WTC11 (cell line): Measurements from ENCODE around the gene BIVM. TPM values are rescaled to one million over a fixed set of nuclear protein-coding genes. Genes with fewer than 3 reads are reported as not detected.

ENCODE experiments used
- ATAC-seq: fragments of 200-7000 bp; cut with Tn5 transposase; 2 replicates; pipeline ENCODE4 v1.10.0; 2021; ENCODE audit warnings: mild to moderate bottlenecking, moderate library complexity
- Bru-seq: library from RNA; stranded (reverse); fragments of 400-500 nt; gene quantifications from one replicate; lab custom pipeline; 2021; lab: Mats Ljungman, UMichigan
- CTCF ChIA-PET: fragments of 300-600 bp; sonication (Branson Sonifier 250); formaldehyde crosslinking; loops from one replicate; lab custom pipeline; 2021; ENCODE audit warnings: antibody characterized with exemption; lab: Charles Lee
- POLR2A ChIA-PET: fragments of 350-600 bp; sonication (Branson Sonifier 250); formaldehyde crosslinking; loops from one replicate; lab custom pipeline; 2021; ENCODE audit warnings: antibody characterized with exemption; lab: Charles Lee
- DNase-seq: peaks from one replicate; pipeline ENCODE4 v3.0.0; 2021; ENCODE audit warnings: low spot score
- H3K27ac Mint-ChIP-seq: 2 replicates; pipeline ENCODE4 v1.8.0; 2021; ENCODE audit warnings: mixed read lengths
- H3K27me3 Mint-ChIP-seq: 2 replicates; pipeline ENCODE4 v1.8.0; 2021; ENCODE audit warnings: low read depth, mild to moderate bottlenecking, moderate library complexity, mixed read lengths
- H3K36me3 Mint-ChIP-seq: 2 replicates; pipeline ENCODE4 v1.8.0; 2021; ENCODE audit warnings: mixed read lengths
- H3K4me1 Mint-ChIP-seq: 2 replicates; pipeline ENCODE4 v1.8.0; 2022; ENCODE audit warnings: mixed read lengths
- H3K4me3 Mint-ChIP-seq: 2 replicates; pipeline ENCODE4 v1.8.0; 2021; ENCODE audit warnings: mild to moderate bottlenecking, moderate library complexity, mixed read lengths
- H3K9me3 Mint-ChIP-seq: 2 replicates; pipeline ENCODE4 v1.8.0; 2021; ENCODE audit warnings: mixed read lengths
- CREM ChIP-seq: sonication (generic); formaldehyde crosslinking; IDR thresholded peaks from 2 replicates; pipeline ENCODE4 v1.8.1; 2022; ENCODE audit warnings: mild to moderate bottlenecking, missing genetic modification reagents, moderate library complexity
- ETV6 ChIP-seq: sonication (generic); formaldehyde crosslinking; IDR thresholded peaks from 2 replicates; pipeline ENCODE4 v1.8.1; 2022; ENCODE audit warnings: mild to moderate bottlenecking, missing genetic modification reagents
- FOXK1 ChIP-seq: sonication (generic); formaldehyde crosslinking; IDR thresholded peaks from 2 replicates; pipeline ENCODE4 v1.8.0; 2022; ENCODE audit warnings: mild to moderate bottlenecking, moderate library complexity, missing genetic modification reagents
- IRF2 ChIP-seq: sonication (generic); formaldehyde crosslinking; IDR thresholded peaks from 2 replicates; pipeline ENCODE4 v1.8.0; 2022; ENCODE audit warnings: low read depth, missing genetic modification reagents, borderline replicate concordance
- MYBL2 ChIP-seq: sonication (generic); formaldehyde crosslinking; IDR thresholded peaks from 2 replicates; pipeline ENCODE4 v1.8.1; 2023; ENCODE audit warnings: mild to moderate bottlenecking, moderate library complexity, missing genetic modification reagents
- NFYB ChIP-seq: sonication (generic); formaldehyde crosslinking; conservative IDR thresholded peaks from 2 replicates; pipeline ENCODE4 v1.8.0; 2022; ENCODE audit warnings: low read depth, missing genetic modification reagents
- ZNF138 ChIP-seq: sonication (generic); formaldehyde crosslinking; conservative IDR thresholded peaks from 2 replicates; pipeline ENCODE4 v1.8.1; 2022; ENCODE audit warnings: mild to moderate bottlenecking, moderate library complexity, missing genetic modification reagents
- ZNF396 ChIP-seq: fragments of 250-450 bp; sonication (Bioruptor Pico); IDR thresholded peaks from 2 replicates; pipeline ENCODE4 v1.8.0; 2021; ENCODE audit warnings: mild to moderate bottlenecking, moderate library complexity, borderline replicate concordance
- ZNF416 ChIP-seq: fragments of 250-450 bp; sonication (Bioruptor Pico); IDR thresholded peaks from 2 replicates; pipeline ENCODE4 v1.9.0; 2021; ENCODE audit warnings: mild to moderate bottlenecking, inconsistent platforms
- long read RNA-seq, 3 experiments: library from RNA in 1 of 3; library from capped mRNA in 1 of 3; library from polyadenylated mRNA in 1 of 3; unstranded in 2 of 3; stranded (forward) in 1 of 3; transcript quantifications; one replicate each; pipeline ENCODE4 v2.0.0, GENCODE V29; 2021
- total RNA-seq: library from RNA; stranded (reverse); gene quantifications from 3 replicates; pipeline ENCODE4 v1.2.3, GENCODE V29; 2021
- TF ChIP-seq, protein P1 (sequence below): sonication (generic); formaldehyde crosslinking; IDR thresholded peaks from 2 replicates; pipeline ENCODE4 v1.8.0; 2023; ENCODE audit warnings: missing genetic modification reagents
- TF ChIP-seq, protein P2 (sequence below): sonication (generic); formaldehyde crosslinking; IDR thresholded peaks from 2 replicates; pipeline ENCODE4 v1.8.1; 2022; ENCODE audit warnings: mild to moderate bottlenecking, moderate library complexity, missing genetic modification reagents
- TF ChIP-seq, protein P3 (sequence below): sonication (generic); formaldehyde crosslinking; IDR thresholded peaks from 2 replicates; pipeline ENCODE4 v1.8.0; 2022; ENCODE audit warnings: mild to moderate bottlenecking, missing genetic modification reagents
- TF ChIP-seq, protein P4 (sequence below): sonication (generic); formaldehyde crosslinking; IDR thresholded peaks from 2 replicates; pipeline ENCODE4 v1.8.1; 2023; ENCODE audit warnings: mild to moderate bottlenecking, moderate library complexity, missing genetic modification reagents
- TF ChIP-seq, protein P5 (sequence below): sonication (generic); formaldehyde crosslinking; IDR thresholded peaks from 2 replicates; pipeline ENCODE4 v1.8.1; 2022; ENCODE audit warnings: mild to moderate bottlenecking, missing genetic modification reagents, moderate library complexity, borderline replicate concordance
- TF ChIP-seq, protein P6 (sequence below): sonication (generic); formaldehyde crosslinking; IDR thresholded peaks from 2 replicates; pipeline ENCODE4 v1.8.0; 2022; ENCODE audit warnings: mild to moderate bottlenecking, missing genetic modification reagents
- TF ChIP-seq, protein P7 (sequence below): sonication (generic); formaldehyde crosslinking; IDR thresholded peaks from 2 replicates; pipeline ENCODE4 v1.8.0; 2023; ENCODE audit warnings: missing genetic modification reagents, mild to moderate bottlenecking, borderline replicate concordance
- TF ChIP-seq, protein P8 (sequence below): fragments of 250-450 bp; sonication (Bioruptor Pico); IDR thresholded peaks from 2 replicates; pipeline ENCODE4 v1.9.0; 2021; ENCODE audit warnings: mild to moderate bottlenecking, borderline replicate concordance

Gene BIVM, protein sequence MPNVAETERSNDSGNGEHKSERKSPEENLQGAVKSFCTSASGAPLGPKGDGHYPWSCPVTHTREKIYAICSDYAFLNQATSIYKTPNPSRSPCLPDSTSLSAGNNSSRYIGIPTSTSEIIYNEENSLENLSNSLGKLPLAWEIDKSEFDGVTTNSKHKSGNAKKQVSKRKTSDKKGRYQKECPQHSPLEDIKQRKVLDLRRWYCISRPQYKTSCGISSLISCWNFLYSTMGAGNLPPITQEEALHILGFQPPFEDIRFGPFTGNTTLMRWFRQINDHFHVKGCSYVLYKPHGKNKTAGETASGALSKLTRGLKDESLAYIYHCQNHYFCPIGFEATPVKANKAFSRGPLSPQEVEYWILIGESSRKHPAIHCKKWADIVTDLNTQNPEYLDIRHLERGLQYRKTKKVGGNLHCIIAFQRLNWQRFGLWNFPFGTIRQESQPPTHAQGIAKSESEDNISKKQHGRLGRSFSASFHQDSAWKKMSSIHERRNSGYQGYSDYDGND
- total RNA-seq = 8.9 to 10.4 TPM (median 10.2 TPM) in 3 replicates
- percentile 73 among the genes with signal in this experiment for Bru-seq, nascent RNA
- long read RNA-seq, experiment 1, transcript BIVM-201 (11 exons, 3,859 nt) = major isoform, 12 of 26 reads
- long read RNA-seq, experiment 1, partial matches to known transcripts = 0 of 26 reads
- long read RNA-seq, experiment 1, other reads (novel, unspliced or antisense) = 14 of 26 reads
- long read RNA-seq, experiment 2, partial matches to known transcripts = 4 of 11 reads
- long read RNA-seq, experiment 2, other reads (novel, unspliced or antisense) = 5 of 11 reads
- long read RNA-seq, experiment 3, partial matches to known transcripts = 0 of 1 reads
- long read RNA-seq, experiment 3, other reads (novel, unspliced or antisense) = 1 of 1 reads

DNA sequence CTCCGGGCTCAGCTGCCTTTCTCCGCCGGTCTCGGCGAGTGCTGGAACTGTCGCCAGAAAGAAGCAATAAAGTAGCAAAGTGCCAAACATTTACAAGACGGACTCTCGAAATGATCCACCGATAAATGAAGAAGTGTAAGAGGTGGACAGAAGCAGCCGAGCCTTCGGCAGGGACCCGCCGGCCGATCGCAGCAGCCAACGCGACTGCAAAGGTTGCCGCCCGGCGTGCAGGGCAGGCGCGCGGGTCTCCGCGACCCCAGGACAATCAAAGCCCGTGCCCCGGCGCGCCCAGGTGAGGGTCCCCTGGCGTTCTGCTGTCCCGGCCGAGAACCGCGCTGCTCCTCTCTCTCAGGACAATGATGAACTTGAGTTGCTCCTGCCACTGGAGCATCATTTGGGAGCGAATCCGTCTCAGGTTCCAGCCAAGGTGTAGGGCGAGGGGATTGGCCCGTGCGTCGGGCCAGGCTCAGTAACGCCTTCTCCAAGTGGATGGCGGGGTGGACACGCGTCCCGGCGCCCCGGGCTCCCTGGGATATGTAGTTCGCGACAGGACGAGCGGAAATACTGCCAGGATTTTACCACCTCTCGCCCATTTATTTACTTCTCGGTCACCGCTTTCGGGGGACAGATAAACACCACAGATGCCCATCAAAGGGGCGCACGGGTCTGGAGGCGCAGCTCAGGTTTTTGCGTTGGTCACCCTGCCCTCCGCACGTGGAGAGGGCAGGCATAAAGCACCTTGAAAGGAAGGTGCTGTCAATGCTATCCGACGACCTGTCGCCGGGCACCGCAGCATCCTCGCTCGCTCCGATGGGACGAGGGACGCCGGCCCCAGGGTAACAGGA lies at the start of gene BIVM, which contains the start of gene POGLUT2:
Gene BIVM, plus strand, starts transcription at position 539 of the 845 bp plus-strand sequence. CDS start 8,149 bp downstream, outside the sequence.
Gene POGLUT2, minus strand, starts transcription at position 396 of the 845 bp plus-strand sequence. Its CDS starts 306 bp downstream, at position 90.
- Mint-ChIP-seq H3K4me1 (peaks cover 18% of the 10 kb centered on the region), H3K36me3 (peaks cover 2% of the 10 kb centered on the region; the same call in 1 of the 2 replicates), H3K9me3 (no peaks in the 10 kb centered on the region), H3K27ac (no peak within 1 kb of the TSS), H3K4me3 (peak within 1 kb of the TSS; percentile 97), H3K27me3 (peaks cover 18% of the 10 kb centered on the region)
- ChIA-PET CTCF (interaction anchor here (1.0 to 1.8 kb wide), 3 partner anchors 11 to 207 kb away, joined by 3 to 16 read pairs (median 9); partner anchors contain the start of gene TEX30), POLR2A (interaction anchor here (0.9 kb wide), 1 partner anchor 207 kb away, joined by 4 read pairs; no protein-coding TSS in a partner anchor)
- ATAC-seq (peak; percentile 90), DNase-seq (peak; percentile 94)
- TF ChIP-seq ZNF138 (CRISPR knock-in tag) = no peak
- TF ChIP-seq ZNF396 = no peak
- TF ChIP-seq, protein P1, sequence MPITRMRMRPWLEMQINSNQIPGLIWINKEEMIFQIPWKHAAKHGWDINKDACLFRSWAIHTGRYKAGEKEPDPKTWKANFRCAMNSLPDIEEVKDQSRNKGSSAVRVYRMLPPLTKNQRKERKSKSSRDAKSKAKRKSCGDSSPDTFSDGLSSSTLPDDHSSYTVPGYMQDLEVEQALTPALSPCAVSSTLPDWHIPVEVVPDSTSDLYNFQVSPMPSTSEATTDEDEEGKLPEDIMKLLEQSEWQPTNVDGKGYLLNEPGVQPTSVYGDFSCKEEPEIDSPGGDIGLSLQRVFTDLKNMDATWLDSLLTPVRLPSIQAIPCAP (CRISPR knock-in tag) = no peak
- TF ChIP-seq, protein P2, sequence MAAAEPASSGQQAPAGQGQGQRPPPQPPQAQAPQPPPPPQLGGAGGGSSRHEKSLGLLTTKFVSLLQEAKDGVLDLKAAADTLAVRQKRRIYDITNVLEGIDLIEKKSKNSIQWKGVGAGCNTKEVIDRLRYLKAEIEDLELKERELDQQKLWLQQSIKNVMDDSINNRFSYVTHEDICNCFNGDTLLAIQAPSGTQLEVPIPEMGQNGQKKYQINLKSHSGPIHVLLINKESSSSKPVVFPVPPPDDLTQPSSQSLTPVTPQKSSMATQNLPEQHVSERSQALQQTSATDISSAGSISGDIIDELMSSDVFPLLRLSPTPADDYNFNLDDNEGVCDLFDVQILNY (CRISPR knock-in tag) = no peak
- TF ChIP-seq, protein P3, sequence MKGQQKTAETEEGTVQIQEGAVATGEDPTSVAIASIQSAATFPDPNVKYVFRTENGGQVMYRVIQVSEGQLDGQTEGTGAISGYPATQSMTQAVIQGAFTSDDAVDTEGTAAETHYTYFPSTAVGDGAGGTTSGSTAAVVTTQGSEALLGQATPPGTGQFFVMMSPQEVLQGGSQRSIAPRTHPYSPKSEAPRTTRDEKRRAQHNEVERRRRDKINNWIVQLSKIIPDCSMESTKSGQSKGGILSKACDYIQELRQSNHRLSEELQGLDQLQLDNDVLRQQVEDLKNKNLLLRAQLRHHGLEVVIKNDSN (CRISPR knock-in tag) = peak; percentile 82
- TF ChIP-seq ETV6 (CRISPR knock-in tag) = peak; percentile 63
- no peak for TF ChIP-seq ZNF416 (CRISPR knock-in tag)
- TF ChIP-seq CREM (CRISPR knock-in tag) = peak; percentile 63; the same call in 1 of the 2 replicates
- TF ChIP-seq, protein P4, sequence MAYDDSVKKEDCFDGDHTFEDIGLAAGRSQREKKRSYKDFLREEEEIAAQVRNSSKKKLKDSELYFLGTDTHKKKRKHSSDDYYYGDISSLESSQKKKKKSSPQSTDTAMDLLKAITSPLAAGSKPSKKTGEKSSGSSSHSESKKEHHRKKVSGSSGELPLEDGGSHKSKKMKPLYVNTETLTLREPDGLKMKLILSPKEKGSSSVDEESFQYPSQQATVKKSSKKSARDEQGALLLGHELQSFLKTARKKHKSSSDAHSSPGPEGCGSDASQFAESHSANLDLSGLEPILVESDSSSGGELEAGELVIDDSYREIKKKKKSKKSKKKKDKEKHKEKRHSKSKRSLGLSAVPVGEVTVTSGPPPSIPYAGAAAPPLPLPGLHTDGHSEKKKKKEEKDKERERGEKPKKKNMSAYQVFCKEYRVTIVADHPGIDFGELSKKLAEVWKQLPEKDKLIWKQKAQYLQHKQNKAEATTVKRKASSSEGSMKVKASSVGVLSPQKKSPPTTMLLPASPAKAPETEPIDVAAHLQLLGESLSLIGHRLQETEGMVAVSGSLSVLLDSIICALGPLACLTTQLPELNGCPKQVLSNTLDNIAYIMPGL (CRISPR knock-in tag) = peak; percentile 53; the same call in 1 of the 2 replicates
- TF ChIP-seq FOXK1 (CRISPR knock-in tag) = peak; percentile 91
- TF ChIP-seq IRF2 (CRISPR knock-in tag) = no peak
- TF ChIP-seq, protein P5, sequence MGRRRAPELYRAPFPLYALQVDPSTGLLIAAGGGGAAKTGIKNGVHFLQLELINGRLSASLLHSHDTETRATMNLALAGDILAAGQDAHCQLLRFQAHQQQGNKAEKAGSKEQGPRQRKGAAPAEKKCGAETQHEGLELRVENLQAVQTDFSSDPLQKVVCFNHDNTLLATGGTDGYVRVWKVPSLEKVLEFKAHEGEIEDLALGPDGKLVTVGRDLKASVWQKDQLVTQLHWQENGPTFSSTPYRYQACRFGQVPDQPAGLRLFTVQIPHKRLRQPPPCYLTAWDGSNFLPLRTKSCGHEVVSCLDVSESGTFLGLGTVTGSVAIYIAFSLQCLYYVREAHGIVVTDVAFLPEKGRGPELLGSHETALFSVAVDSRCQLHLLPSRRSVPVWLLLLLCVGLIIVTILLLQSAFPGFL (CRISPR knock-in tag) = no peak
- TF ChIP-seq, protein P6, sequence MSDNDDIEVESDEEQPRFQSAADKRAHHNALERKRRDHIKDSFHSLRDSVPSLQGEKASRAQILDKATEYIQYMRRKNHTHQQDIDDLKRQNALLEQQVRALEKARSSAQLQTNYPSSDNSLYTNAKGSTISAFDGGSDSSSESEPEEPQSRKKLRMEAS (CRISPR knock-in tag) = peak; percentile 46
- TF ChIP-seq, protein P7, sequence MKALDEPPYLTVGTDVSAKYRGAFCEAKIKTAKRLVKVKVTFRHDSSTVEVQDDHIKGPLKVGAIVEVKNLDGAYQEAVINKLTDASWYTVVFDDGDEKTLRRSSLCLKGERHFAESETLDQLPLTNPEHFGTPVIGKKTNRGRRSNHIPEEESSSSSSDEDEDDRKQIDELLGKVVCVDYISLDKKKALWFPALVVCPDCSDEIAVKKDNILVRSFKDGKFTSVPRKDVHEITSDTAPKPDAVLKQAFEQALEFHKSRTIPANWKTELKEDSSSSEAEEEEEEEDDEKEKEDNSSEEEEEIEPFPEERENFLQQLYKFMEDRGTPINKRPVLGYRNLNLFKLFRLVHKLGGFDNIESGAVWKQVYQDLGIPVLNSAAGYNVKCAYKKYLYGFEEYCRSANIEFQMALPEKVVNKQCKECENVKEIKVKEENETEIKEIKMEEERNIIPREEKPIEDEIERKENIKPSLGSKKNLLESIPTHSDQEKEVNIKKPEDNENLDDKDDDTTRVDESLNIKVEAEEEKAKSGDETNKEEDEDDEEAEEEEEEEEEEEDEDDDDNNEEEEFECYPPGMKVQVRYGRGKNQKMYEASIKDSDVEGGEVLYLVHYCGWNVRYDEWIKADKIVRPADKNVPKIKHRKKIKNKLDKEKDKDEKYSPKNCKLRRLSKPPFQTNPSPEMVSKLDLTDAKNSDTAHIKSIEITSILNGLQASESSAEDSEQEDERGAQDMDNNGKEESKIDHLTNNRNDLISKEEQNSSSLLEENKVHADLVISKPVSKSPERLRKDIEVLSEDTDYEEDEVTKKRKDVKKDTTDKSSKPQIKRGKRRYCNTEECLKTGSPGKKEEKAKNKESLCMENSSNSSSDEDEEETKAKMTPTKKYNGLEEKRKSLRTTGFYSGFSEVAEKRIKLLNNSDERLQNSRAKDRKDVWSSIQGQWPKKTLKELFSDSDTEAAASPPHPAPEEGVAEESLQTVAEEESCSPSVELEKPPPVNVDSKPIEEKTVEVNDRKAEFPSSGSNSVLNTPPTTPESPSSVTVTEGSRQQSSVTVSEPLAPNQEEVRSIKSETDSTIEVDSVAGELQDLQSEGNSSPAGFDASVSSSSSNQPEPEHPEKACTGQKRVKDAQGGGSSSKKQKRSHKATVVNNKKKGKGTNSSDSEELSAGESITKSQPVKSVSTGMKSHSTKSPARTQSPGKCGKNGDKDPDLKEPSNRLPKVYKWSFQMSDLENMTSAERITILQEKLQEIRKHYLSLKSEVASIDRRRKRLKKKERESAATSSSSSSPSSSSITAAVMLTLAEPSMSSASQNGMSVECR (CRISPR knock-in tag) = peak; percentile 47; the same call in 1 of the 2 replicates
- peak; percentile 96 for TF ChIP-seq NFYB
- TF ChIP-seq MYBL2 = 0 out of 2 replicates have a peak, but pooled peaks have one; percentile 3
- TF ChIP-seq, protein P8, sequence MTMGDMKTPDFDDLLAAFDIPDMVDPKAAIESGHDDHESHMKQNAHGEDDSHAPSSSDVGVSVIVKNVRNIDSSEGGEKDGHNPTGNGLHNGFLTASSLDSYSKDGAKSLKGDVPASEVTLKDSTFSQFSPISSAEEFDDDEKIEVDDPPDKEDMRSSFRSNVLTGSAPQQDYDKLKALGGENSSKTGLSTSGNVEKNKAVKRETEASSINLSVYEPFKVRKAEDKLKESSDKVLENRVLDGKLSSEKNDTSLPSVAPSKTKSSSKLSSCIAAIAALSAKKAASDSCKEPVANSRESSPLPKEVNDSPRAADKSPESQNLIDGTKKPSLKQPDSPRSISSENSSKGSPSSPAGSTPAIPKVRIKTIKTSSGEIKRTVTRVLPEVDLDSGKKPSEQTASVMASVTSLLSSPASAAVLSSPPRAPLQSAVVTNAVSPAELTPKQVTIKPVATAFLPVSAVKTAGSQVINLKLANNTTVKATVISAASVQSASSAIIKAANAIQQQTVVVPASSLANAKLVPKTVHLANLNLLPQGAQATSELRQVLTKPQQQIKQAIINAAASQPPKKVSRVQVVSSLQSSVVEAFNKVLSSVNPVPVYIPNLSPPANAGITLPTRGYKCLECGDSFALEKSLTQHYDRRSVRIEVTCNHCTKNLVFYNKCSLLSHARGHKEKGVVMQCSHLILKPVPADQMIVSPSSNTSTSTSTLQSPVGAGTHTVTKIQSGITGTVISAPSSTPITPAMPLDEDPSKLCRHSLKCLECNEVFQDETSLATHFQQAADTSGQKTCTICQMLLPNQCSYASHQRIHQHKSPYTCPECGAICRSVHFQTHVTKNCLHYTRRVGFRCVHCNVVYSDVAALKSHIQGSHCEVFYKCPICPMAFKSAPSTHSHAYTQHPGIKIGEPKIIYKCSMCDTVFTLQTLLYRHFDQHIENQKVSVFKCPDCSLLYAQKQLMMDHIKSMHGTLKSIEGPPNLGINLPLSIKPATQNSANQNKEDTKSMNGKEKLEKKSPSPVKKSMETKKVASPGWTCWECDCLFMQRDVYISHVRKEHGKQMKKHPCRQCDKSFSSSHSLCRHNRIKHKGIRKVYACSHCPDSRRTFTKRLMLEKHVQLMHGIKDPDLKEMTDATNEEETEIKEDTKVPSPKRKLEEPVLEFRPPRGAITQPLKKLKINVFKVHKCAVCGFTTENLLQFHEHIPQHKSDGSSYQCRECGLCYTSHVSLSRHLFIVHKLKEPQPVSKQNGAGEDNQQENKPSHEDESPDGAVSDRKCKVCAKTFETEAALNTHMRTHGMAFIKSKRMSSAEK = no peak
